HK-2 (cell line): ENCODE data around the gene CPNE5.
"Not testable (repeated sequence)": the region's sequence is repeated elsewhere in the genome, so short reads cannot be mapped to it uniquely, and the experiment has no call there.

Experiments
- DNase-seq: peaks from one replicate; pipeline ENCODE4 v3.0.0-alpha.2; 2018; ENCODE audit not compliant: unreplicated experiment

CPNE5 gene

GRCh38 chr6:36728289-36729160, 110.7 kb downstream of the CPNE5 start:
- no peak for DNase-seq

DNA sequence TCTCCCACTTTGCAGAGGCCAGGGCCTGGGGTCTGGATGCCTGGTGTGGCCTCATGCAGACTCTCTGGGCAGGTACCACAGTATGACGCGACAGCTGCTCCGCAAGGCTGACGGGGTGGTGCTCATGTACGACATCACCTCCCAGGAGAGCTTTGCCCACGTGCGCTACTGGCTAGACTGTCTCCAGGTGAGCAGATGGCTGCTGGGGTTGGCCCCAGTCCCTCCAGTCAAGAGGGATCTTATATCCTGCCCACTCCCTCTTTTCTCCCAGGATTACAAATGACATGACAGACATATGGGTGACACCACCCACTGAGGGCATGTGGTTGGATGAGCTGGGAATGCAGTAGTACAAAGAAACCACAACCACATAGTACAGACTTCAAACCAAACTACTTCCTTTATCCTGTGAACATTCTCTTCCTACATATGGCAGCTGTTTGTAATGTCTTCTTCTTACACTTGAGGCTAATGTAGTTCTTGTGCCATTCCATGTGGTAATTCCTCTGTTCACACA, 111.7 kb downstream of the CPNE5 start:
- DNase-seq: peak; percentile 11

DNA sequence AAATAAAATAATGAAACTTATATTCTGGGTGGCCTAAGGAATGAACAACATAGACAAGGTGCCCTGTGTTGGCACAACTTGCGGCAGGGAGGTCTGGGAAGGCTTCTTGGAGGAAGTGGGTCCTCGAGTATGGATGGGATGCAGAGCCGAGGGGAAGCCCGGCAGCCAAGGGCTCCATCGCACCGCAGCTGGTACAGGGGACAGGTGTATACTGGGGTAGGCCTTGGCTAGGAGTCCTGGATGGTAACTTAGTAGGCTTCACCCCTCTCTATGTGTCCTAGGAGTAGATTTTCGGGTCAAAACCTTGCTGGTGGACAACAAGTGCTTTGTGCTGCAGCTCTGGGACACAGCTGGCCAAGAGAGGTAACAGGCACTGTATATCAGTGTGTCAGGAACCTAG, 113.7 kb downstream of the CPNE5 start:
- no peak for DNase-seq

GRCh38 chr6:36724514-36725390, 114.5 kb downstream of the CPNE5 start:
- DNase-seq: peak; percentile 61

- not testable (repeated sequence) for DNase-seq
Measured at GRCh38 chr6:36723992-36724391, 115.3 kb downstream of the CPNE5 start.

- DNase-seq: no peak
Measured at GRCh38 chr6:36722879-36723278, 116.4 kb downstream of the CPNE5 start.

GRCh38 chr6:36722365-36722764, 116.9 kb downstream of the CPNE5 start:
- DNase-seq: no peak

GRCh38 chr6:36721369-36722140, 117.7 kb downstream of the CPNE5 start:
- no peak for DNase-seq

GRCh38 chr6:36720251-36721141, 118.7 kb downstream of the CPNE5 start:
- no peak for DNase-seq

DNA sequence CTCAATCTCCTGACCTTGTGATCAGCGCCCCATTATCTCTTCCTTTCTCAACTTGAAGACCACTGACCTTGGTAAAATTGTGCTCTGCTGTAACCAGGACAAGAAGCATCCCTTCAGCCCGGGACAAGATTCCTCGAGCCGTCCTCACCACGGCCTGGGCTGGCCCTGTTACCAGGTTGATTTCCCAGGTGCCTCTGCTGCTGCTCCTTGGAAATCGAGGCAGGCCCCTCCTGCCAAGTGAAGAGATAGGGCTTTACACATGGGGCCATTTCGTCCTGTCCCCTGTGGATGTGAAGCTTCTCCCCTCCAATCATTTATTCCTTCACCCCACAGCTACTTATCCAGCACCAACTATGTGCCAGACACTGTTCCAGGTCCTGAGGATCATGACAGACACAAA, 120.1 kb downstream of the CPNE5 start:
- DNase-seq: no peak

DNA sequence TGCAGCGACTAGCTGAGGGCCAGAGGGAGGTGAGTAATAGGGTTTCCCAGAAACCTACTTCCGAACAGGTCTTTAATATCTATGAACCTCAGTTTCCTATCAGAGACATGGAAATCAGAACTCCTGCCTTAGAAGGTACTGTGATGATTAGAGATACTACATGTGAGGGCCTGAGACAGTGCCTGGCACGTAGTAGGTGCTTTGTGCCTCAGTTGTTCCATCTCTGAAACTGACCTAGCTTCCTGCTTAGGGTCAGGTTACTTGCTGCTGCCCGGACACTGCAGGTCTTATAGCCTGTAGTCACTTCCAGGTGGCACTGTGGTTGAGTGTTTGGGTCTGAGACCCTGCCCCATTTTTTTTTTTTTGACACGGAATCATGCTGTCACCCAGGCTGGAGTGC, 120.7 kb downstream of the CPNE5 start:
- DNase-seq: no peak

DNA sequence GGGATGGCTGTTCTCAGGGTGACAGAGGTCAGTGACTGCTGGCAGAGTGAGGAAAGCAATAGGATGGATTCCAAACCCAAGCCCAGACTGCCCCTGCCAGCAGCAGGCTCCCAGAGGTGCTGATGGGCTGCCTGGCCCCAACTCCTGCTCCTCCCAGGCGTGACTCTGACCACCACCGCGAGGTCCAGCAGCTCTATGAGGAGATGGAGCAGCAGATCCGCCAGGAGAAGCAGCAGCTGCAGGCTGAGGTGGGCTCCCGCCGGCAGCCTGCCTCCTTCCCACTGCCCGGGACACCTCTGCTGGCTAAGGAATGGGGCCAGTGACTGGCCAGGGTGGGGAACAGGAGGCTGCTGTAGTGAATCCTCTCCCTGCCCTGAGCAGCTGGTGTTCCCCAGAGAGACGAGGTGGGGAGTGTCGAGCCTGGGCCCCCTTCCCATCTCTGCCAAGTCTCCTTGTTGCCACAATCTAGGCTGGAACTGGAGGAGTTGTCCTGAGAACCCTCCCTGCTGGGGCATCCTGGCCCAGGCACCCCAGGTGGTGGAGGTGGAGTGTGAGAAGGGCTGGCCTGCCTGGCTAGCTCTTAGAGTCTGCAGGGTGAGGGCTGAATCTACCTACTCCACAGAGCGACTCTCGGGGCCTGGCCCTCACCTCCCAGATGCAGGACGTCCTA, 121.2 kb downstream of the CPNE5 start:
- DNase-seq: no peak

GRCh38 chr6:36717231-36717825, 121.9 kb downstream of the CPNE5 start:
- no peak for DNase-seq

- no peak for DNase-seq
Measured at GRCh38 chr6:36716476-36717093, 122.7 kb downstream of the CPNE5 start.

DNA sequence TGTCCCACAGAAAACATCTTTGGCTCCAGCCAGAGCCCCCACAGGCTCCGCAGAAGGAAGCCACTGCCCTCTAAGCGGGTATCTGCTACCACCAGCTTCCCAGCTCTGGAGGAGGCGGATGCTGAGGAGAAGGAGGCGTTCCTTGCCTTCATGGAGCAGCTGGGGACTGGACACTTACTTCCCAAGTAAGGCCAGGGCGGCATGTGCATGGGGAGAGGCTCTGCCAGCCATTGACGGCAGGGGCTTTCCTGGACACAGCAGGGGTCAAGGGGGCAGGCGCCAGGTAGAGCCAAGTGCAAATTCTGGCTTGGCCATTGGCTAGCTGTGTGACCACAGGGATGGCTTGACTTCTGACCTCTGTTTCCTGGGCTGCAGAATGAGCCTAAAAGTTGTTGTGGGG, 123.8 kb downstream of the CPNE5 start:
- no peak for DNase-seq

DNA sequence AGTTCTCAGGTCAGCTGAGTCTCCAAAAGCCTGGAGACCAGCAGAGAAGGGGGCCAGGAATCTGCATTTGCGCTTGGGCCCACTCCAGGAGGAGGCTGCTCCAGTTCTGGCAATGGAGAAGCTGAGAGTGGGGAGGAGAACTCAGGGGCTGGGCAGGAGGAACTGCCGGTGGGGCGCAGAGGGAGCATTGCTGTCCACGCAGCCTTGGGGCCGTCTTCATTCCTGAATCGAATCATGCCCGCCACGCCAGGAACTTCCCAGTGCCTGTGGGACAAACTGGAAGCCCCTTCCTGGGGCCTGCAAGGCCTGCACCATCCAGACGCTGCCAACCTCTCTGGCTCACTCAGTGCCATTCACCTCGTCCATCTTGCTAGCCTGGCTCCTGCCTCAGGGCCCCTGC, 124.7 kb downstream of the CPNE5 start:
- no peak for DNase-seq

- no peak for DNase-seq
Measured at GRCh38 chr6:36713846-36714245, 125.4 kb downstream of the CPNE5 start.

DNA sequence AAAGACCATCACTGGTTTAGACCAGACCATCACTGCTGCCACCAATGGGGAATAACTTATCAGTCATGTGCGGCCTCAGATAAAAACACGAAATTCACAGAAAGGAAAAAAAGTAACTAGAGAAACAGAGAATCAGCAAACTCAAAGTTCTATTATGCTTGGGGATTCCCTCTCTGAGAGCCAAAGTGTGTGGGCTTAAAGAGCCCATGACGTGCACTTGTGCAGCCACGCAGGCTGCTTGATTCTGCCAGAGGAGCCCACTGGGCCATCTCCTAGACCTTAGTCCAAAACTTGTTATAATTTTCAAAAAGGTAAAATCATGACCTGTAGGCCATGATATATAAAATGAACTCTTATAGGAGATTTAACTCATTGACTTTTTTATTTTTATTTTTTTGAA, 126.4 kb downstream of the CPNE5 start:
- no peak for DNase-seq

DNA sequence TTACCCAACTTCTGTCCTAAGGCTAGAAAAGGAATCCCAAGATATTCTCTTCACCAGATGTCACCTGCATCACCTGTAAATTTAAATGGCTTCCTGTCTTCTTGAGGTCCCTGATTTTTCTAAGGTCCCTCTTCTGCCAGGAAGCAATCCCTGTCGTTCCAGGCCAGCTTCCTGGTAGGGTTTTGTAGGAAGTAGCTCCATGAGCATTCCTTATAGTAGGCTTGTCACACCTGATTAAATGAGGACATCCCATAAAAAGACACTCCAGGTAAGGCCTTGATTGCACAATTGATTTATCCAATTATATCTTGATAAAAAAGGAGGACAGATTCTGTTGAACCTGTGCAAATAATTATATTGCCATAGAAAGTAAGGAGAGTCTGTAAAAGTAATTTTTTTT, 132.9 kb downstream of the CPNE5 start:
- no peak for DNase-seq
